ENCODE results near the gene KCNN2. TPM values are rescaled to one million over a fixed set of nuclear protein-coding genes. Genes with fewer than 3 reads are reported as not detected.

Gene KCNN2
- total and polyA plus RNA-seq, 10 of the 15 experiments (the other 5 are each of a cell fraction or from before 2014, with no cell fraction given), result 0.21 to 3.6 (median 0.79) TPM

DNA sequence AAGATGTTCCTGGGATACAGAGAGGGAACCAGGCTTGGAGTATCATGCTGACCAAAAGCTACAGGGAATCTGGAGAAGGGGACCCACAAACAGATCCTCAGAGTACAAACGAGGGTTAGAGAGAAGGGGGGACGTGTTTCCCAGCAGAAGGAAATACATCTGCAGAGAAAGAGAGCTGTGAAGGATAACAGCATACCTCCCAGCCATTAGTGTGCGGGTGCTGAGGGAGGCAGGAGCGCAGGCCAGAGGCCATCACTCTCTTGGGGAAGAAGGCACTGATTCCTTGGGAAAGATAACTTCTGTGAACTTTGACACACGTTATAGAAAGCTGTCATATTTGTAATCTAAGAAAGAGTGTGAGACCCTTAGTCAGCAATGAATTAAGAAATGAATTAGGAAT is 96.9 kb downstream of the KCNN2 start (continued):
- TF ChIP-seq, protein P1, sequence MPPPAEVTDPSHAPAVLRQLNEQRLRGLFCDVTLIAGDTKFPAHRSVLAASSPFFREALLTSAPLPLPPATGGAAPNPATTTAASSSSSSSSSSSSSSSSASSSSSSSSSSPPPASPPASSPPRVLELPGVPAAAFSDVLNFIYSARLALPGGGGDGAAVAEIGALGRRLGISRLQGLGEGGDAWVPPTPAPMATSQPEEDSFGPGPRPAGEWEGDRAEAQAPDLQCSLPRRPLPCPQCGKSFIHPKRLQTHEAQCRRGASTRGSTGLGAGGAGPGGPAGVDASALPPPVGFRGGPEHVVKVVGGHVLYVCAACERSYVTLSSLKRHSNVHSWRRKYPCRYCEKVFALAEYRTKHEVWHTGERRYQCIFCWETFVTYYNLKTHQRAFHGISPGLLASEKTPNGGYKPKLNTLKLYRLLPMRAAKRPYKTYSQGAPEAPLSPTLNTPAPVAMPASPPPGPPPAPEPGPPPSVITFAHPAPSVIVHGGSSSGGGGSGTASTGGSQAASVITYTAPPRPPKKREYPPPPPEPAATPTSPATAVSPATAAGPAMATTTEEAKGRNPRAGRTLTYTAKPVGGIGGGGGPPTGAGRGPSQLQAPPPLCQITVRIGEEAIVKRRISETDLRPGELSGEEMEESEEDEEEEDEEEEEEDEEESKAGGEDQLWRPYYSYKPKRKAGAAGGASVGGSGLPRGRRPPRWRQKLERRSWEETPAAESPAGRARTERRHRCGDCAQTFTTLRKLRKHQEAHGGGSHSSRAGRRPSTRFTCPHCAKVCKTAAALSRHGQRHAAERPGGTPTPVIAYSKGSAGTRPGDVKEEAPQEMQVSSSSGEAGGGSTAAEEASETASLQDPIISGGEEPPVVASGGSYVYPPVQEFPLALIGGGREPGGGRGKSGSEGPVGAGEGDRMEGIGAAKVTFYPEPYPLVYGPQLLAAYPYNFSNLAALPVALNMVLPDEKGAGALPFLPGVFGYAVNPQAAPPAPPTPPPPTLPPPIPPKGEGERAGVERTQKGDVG (CRISPR knock-in tag; IDR thresholded peaks at IDR 0.05), result no peak
- TF ChIP-seq YBX1 (IDR thresholded peaks at IDR 0.05), result no peak

DNA sequence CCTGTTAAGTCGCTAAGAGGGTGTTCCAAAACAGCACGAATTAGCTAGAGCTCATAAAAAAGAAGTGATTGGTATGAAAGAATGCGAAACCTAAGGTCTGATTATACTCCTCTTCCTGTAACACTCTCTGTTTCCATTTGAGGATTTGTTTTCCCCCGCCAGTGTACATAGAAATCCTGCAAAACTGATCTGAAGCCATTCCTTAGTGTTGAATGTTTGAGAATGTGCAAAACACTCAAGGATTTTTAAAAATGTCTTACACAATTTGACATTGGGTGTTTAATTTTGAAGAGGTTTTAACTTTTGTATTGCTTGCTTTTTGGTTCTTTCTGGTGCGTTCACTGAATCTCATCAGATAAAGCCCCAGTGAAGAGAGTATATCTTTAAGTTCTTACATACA is 105.3 kb downstream of the KCNN2 start:
- Histone ChIP-seq H3K9me3 (replicated peaks; ENCODE audit: control insufficient read depth, insufficient read depth, low read length) (no peaks in the 10 kb centered on the region), H3K4me2 (ENCODE audit: control insufficient read depth, insufficient read depth) (no peak overlapping the region), H3K4me3 (no peak overlapping the region), H3K27me3 (replicated peaks in 1 of 2; ENCODE audit: control insufficient read depth in 2 of 2, insufficient read depth in 2 of 2, low read length in 1 of 2) (no peaks in the 10 kb centered on the region), H3K4me1 (ENCODE audit: control insufficient read depth, insufficient read depth, low read length) (no peaks in the 10 kb centered on the region), H2AFZ (ENCODE audit: control insufficient read depth, low read depth, low read length) (no peak overlapping the region), H3K9ac (ENCODE audit: control insufficient read depth, insufficient read depth, low read length) (no peak overlapping the region), H3K36me3 (ENCODE audit: control insufficient read depth in 2 of 2, insufficient read depth in 2 of 2, low read length in 1 of 2) (no peaks in the 10 kb centered on the region), H3K79me2 (ENCODE audit: control insufficient read depth, insufficient read depth, low read length) (no peaks in the 10 kb centered on the region), H4K20me1 (ENCODE audit: control insufficient read depth, insufficient read depth) (no peaks in the 10 kb centered on the region), H3K27ac (ENCODE audit: control insufficient read depth, insufficient read depth) (no peak overlapping the region)
- DNase-seq (ENCODE audit: low read depth, low spot score), result no peak
- intact Hi-C loops (cut with micrococcal nuclease; ENCODE audit: unreplicated experiment) (no loop called here), in situ Hi-C loops (cut with MboI) (loop anchor here (25.0 kb wide), 1 partner anchor 770 kb away; no protein-coding TSS in a partner anchor)
- BruUV-seq (replicated peaks), result no TSS peak
- ChIA-PET CTCF (interaction anchor here (0.7 to 4.5 kb wide), 3 partner anchors 16 to 596 kb away, joined by 3 to 27 read pairs (median 12); no protein-coding TSS in a partner anchor), POLR2A (no interaction called here), SMC1A (ENCODE audit: uncharacterized antibody, unreplicated experiment) (interaction anchor here (0.7 to 1.6 kb wide), 2 partner anchors 14 to 841 kb away, joined by 3 to 5 read pairs; no protein-coding TSS in a partner anchor), RAD21 (ENCODE audit: unreplicated experiment) (interaction anchor here (1.1 kb wide), 1 partner anchor 20 kb away, joined by 3 read pairs; no protein-coding TSS in a partner anchor)
- WGBS (ENCODE audit: insufficient coverage, insufficient replicate concordance, low lambda C conversion rate, missing lambda C conversion rate), result 7% methylated on average over 5 of the region's 5 CpGs
- FAIRE-seq, result no peak
- no peak for ATAC-seq
- TF ChIP-seq TCF3 (IDR thresholded peaks at IDR 0.05; ENCODE audit: borderline replicate concordance, insufficient read depth, low read depth, low read length) (no peak), ATF7 (IDR thresholded peaks at IDR 0.05; ENCODE audit: low read depth) (no peak), SPI1 (IDR thresholded peaks at IDR 0.05; ENCODE audit: borderline replicate concordance, insufficient read depth, low read depth, low read length) (no peak)
- TF ChIP-seq, protein P2, sequence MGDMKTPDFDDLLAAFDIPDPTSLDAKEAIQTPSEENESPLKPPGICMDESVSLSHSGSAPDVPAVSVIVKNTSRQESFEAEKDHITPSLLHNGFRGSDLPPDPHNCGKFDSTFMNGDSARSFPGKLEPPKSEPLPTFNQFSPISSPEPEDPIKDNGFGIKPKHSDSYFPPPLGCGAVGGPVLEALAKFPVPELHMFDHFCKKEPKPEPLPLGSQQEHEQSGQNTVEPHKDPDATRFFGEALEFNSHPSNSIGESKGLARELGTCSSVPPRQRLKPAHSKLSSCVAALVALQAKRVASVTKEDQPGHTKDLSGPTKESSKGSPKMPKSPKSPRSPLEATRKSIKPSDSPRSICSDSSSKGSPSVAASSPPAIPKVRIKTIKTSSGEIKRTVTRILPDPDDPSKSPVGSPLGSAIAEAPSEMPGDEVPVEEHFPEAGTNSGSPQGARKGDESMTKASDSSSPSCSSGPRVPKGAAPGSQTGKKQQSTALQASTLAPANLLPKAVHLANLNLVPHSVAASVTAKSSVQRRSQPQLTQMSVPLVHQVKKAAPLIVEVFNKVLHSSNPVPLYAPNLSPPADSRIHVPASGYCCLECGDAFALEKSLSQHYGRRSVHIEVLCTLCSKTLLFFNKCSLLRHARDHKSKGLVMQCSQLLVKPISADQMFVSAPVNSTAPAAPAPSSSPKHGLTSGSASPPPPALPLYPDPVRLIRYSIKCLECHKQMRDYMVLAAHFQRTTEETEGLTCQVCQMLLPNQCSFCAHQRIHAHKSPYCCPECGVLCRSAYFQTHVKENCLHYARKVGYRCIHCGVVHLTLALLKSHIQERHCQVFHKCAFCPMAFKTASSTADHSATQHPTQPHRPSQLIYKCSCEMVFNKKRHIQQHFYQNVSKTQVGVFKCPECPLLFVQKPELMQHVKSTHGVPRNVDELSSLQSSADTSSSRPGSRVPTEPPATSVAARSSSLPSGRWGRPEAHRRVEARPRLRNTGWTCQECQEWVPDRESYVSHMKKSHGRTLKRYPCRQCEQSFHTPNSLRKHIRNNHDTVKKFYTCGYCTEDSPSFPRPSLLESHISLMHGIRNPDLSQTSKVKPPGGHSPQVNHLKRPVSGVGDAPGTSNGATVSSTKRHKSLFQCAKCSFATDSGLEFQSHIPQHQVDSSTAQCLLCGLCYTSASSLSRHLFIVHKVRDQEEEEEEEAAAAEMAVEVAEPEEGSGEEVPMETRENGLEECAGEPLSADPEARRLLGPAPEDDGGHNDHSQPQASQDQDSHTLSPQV (IDR thresholded peaks at IDR 0.05), result no peak
- TF ChIP-seq, protein P3, sequence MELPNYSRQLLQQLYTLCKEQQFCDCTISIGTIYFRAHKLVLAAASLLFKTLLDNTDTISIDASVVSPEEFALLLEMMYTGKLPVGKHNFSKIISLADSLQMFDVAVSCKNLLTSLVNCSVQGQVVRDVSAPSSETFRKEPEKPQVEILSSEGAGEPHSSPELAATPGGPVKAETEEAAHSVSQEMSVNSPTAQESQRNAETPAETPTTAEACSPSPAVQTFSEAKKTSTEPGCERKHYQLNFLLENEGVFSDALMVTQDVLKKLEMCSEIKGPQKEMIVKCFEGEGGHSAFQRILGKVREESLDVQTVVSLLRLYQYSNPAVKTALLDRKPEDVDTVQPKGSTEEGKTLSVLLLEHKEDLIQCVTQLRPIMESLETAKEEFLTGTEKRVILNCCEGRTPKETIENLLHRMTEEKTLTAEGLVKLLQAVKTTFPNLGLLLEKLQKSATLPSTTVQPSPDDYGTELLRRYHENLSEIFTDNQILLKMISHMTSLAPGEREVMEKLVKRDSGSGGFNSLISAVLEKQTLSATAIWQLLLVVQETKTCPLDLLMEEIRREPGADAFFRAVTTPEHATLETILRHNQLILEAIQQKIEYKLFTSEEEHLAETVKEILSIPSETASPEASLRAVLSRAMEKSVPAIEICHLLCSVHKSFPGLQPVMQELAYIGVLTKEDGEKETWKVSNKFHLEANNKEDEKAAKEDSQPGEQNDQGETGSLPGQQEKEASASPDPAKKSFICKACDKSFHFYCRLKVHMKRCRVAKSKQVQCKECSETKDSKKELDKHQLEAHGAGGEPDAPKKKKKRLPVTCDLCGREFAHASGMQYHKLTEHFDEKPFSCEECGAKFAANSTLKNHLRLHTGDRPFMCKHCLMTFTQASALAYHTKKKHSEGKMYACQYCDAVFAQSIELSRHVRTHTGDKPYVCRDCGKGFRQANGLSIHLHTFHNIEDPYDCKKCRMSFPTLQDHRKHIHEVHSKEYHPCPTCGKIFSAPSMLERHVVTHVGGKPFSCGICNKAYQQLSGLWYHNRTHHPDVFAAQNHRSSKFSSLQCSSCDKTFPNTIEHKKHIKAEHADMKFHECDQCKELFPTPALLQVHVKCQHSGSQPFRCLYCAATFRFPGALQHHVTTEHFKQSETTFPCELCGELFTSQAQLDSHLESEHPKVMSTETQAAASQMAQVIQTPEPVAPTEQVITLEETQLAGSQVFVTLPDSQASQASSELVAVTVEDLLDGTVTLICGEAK (IDR thresholded peaks at IDR 0.05; ENCODE audit: borderline replicate concordance), result no peak
- TF ChIP-seq, protein P4, sequence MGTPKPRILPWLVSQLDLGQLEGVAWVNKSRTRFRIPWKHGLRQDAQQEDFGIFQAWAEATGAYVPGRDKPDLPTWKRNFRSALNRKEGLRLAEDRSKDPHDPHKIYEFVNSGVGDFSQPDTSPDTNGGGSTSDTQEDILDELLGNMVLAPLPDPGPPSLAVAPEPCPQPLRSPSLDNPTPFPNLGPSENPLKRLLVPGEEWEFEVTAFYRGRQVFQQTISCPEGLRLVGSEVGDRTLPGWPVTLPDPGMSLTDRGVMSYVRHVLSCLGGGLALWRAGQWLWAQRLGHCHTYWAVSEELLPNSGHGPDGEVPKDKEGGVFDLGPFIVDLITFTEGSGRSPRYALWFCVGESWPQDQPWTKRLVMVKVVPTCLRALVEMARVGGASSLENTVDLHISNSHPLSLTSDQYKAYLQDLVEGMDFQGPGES (IDR thresholded peaks at IDR 0.05), result no peak
